SU-DHL-6 (cell line): Measurements from ENCODE around the gene ANKRD27.
"Not testable (repeated sequence)": the region's sequence is repeated elsewhere in the genome, so short reads cannot be mapped to it uniquely, and the experiment has no call there.

Experiments
- H2AFZ ChIP-seq: fragments of 200-600 bp; sonication (generic); 2 replicates; pipeline ENCODE4 v1.6.1; 2014; ENCODE audit warnings: low read depth, mild to moderate bottlenecking, moderate library complexity, mixed read lengths, antibody characterized with exemption, low read length; ENCODE audit not compliant: severe bottlenecking
- H3F3A ChIP-seq: fragments of 200-600 bp; shearing (Covaris generic); 2 replicates; pipeline ENCODE4 v1.6.0; 2016; ENCODE audit warnings: antibody characterized with exemption, mild to moderate bottlenecking; ENCODE audit not compliant: insufficient read depth
- H3K27ac ChIP-seq: fragments of 200-600 bp; sonication (generic); 2 replicates; pipeline ENCODE4 v1.5.1; 2016; ENCODE audit warnings: low read depth, mild to moderate bottlenecking, low read length, moderate library complexity, mixed read lengths
- H3K27me3 ChIP-seq: fragments of 200-600 bp; sonication (generic), shearing (Covaris generic); 2 replicates; pipeline ENCODE4 v1.6.0; 2014; ENCODE audit warnings: mild to moderate bottlenecking, low read length
- H3K36me3 ChIP-seq: fragments of 200-600 bp; sonication (generic); 2 replicates; pipeline ENCODE4 v1.6.1; 2014; ENCODE audit warnings: mild to moderate bottlenecking, low read length, mixed read lengths
- H3K4me2 ChIP-seq: fragments of 300-600, 200-600 bp; shearing (Covaris generic), sonication (generic); 2 replicates; pipeline ENCODE4 v1.6.0; 2014; ENCODE audit warnings: low read length, low read depth, mild to moderate bottlenecking; ENCODE audit not compliant: poor library complexity, severe bottlenecking
- H3K4me3 ChIP-seq: fragments of 200-600 bp; sonication (generic); 2 replicates; pipeline ENCODE4 v1.5.1; 2014; ENCODE audit warnings: antibody characterized with exemption, low read length, mild to moderate bottlenecking, mixed read lengths; ENCODE audit not compliant: insufficient read depth, poor library complexity, severe bottlenecking
- H3K79me2 ChIP-seq: fragments of 200-600 bp; sonication (generic); 2 replicates; pipeline ENCODE4 v1.6.1; 2014; ENCODE audit warnings: mild to moderate bottlenecking, low read length, moderate library complexity; ENCODE audit not compliant: insufficient read depth
- H3K9ac ChIP-seq: fragments of 200-600 bp; sonication (generic); 2 replicates; pipeline ENCODE4 v1.7.0; 2014; ENCODE audit warnings: mild to moderate bottlenecking, low read length
- H3K9me2 ChIP-seq: fragments of 200-600 bp; sonication (generic); replicated peaks from 2 replicates; pipeline ENCODE4 v1.6.1; 2014; ENCODE audit warnings: low read length; ENCODE audit not compliant: insufficient read depth
- H3K9me3 ChIP-seq: fragments of 200-600 bp; sonication (generic); 2 replicates; pipeline ENCODE4 v1.6.1; 2014; ENCODE audit warnings: low read length, mixed read lengths; ENCODE audit not compliant: insufficient read depth
- H4K20me1 ChIP-seq: fragments of 200-600 bp; sonication (generic); 2 replicates; pipeline ENCODE4 v1.6.1; 2014; ENCODE audit warnings: low read depth, mild to moderate bottlenecking, antibody characterized with exemption, low read length, moderate library complexity, mixed read lengths
- CTCF ChIP-seq: fragments of 200-600 bp; sonication (generic); IDR thresholded peaks from one replicate; pipeline ENCODE4 v1.5.1; 2017; ENCODE audit warnings: antibody characterized with exemption, mild to moderate bottlenecking, low read length, moderate library complexity; ENCODE audit not compliant: insufficient read depth, poor library complexity, severe bottlenecking
- EZH2phosphoT487 ChIP-seq: fragments of 200-600 bp; sonication (generic), shearing (Covaris generic); conservative IDR thresholded peaks from 2 replicates; pipeline ENCODE4 v1.6.1; 2018; ENCODE audit warnings: mild to moderate bottlenecking, antibody characterized with exemption, low read length, moderate library complexity, mixed read lengths

The ANKRD27 gene

DNA sequence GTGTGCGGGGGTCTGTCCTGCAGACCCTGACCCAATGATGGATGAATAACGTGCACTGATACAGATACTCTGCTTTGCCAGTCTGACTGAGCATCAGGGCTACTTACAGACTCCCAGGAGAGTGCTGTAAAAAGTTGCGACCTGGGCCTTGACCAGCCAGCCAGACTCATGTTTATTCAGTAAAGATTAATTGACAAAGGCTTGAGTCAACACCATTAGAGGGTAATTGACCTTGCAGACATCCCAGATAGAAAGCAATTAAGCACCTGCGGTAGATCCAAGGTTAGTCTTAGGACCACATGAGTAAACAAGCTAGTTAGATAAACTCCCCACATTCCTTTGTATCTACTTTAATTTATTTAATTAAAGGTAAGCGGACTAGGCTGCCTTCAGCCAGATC is 27.0 kb upstream of the ANKRD27 start:
- Histone ChIP-seq H3K27ac (no peak overlapping the region), H3K79me2 (peaks cover 28% of the 10 kb centered on the region), H4K20me1 (no peaks in the 10 kb centered on the region), H3K4me3 (no peak overlapping the region), H3K36me3 (peaks cover 27% of the 10 kb centered on the region), H3F3A (no peaks in the 10 kb centered on the region), H3K4me2 (no peak overlapping the region), H3K9me3 (peaks cover 5% of the 10 kb centered on the region; the same call in 1 of the 2 replicates), H3K27me3 (no peaks in the 10 kb centered on the region), H3K9ac (no peak overlapping the region), H3K9me2 (no peaks in the 10 kb centered on the region), H2AFZ (no peak overlapping the region)
- no peak for TF ChIP-seq CTCF
- TF ChIP-seq EZH2phosphoT487 = no peak

- not testable (repeated sequence) for H3K27me3 ChIP-seq, H3K27ac ChIP-seq, H3K9ac ChIP-seq, H4K20me1 ChIP-seq, H3K9me3 ChIP-seq, H3K9me2 ChIP-seq, H3K4me3 ChIP-seq, H3F3A ChIP-seq, H2AFZ ChIP-seq, H3K4me2 ChIP-seq
- H3K79me2 ChIP-seq = peaks cover 31% of the 10 kb centered on the region
- H3K36me3 ChIP-seq = peaks cover 27% of the 10 kb centered on the region
These were observed 25.1 kb upstream of the ANKRD27 start for GRCh38 chr19:32700129-32700528.

DNA sequence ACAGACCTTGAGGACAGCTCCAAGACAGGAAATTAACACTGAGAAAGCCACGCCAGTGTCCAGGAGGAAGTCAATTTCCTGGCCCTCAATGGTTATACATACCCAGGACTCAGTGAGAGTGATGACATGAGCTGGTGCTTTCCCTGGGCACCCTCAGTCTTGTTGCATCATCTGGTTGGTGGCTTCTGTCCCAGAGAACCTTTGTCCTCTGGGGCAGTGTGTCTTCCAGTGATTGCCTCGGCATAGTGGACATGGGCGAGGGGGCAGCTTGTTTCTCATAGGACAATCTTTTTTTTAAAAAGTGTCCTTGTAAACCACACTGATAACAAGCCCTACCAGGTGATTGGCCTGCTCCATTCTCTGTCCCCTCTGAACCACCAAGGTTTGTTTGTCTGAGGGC is 21.8 kb upstream of the ANKRD27 start:
- not testable (repeated sequence) for H3K9me2 ChIP-seq, H3K4me2 ChIP-seq, H3K27me3 ChIP-seq, H3K27ac ChIP-seq, H3K9me3 ChIP-seq, H3K9ac ChIP-seq, H3K4me3 ChIP-seq, H3K36me3 ChIP-seq, H3F3A ChIP-seq, H4K20me1 ChIP-seq, H2AFZ ChIP-seq
- peaks cover 40% of the 10 kb centered on the region for H3K79me2 ChIP-seq

DNA sequence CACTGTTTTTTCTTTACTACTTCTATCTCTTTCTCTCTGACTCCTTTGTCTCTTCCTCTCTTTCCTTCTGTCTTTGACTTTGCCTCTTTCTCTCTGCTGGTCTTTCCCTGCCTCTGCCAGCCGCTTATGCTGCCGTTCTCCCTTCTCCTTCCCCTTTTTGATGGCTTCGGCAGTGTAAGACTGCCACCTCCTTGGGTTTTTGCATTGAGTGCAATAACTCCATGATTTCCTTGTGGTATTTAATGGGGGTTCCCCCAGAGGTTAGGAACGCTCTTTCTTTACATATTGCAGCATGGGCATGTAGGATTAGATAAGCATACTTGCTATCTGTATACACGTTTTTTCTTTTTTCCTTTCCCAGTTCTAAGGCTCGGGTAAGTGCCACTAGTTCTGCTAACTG is 20.5 kb upstream of the ANKRD27 start:
- not testable (repeated sequence) for H3K4me3 ChIP-seq, H3K4me2 ChIP-seq, H3K27me3 ChIP-seq, H3K36me3 ChIP-seq, H2AFZ ChIP-seq, H3K27ac ChIP-seq, H3F3A ChIP-seq, H3K9ac ChIP-seq, H4K20me1 ChIP-seq, H3K9me2 ChIP-seq, H3K9me3 ChIP-seq
- peaks cover 38% of the 10 kb centered on the region for H3K79me2 ChIP-seq

DNA sequence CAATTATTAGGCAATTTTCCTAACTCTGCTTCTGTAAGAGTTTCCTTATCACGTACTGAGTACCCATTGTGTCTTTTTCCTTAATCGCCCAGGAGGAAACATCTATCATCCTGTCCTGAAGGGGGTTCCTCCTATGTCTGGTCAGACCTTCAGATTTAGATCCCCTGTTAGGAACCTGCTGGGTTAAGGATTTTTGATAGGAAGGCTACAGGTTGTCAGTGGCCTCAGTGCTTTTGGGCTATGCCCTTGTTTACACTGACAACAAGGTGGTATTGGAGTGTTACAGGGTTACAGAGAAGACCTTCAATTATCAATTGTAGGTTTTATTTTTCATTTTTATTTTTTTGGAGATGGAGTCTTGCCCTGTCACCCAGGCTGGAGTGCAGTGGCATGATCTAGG is 19.9 kb upstream of the ANKRD27 start:
- not testable (repeated sequence) for H3K4me3 ChIP-seq, H3K9me3 ChIP-seq, H3K36me3 ChIP-seq, H3K27me3 ChIP-seq, H3K9me2 ChIP-seq, H3K9ac ChIP-seq, H3K27ac ChIP-seq, H4K20me1 ChIP-seq, H3F3A ChIP-seq, H2AFZ ChIP-seq
- H3K79me2 ChIP-seq = peaks cover 38% of the 10 kb centered on the region
- peak overlapping the region; percentile 60 for H3K4me2 ChIP-seq

- not testable (repeated sequence) for H3K27me3 ChIP-seq, H4K20me1 ChIP-seq, H3K36me3 ChIP-seq, H3K9me2 ChIP-seq, H3F3A ChIP-seq, H2AFZ ChIP-seq, H3K27ac ChIP-seq, H3K9me3 ChIP-seq
- Histone ChIP-seq H3K79me2 (peaks cover 38% of the 10 kb centered on the region), H3K4me3 (peak overlapping the region; percentile 35), H3K9ac (0 out of 2 replicates have a peak overlapping the region, but pooled peaks have one; percentile 2), H3K4me2 (peak overlapping the region; percentile 60)
These were observed 19.3 kb upstream of the ANKRD27 start for GRCh38 chr19:32694316-32694715.

GRCh38 chr19:32693151-32694108 is 18.4 kb upstream of the ANKRD27 start:
- H3K9ac ChIP-seq = peak overlapping the region; percentile 78
- peaks cover 38% of the 10 kb centered on the region for H3K79me2 ChIP-seq
- peak overlapping the region; percentile 49 for H3K4me3 ChIP-seq
- not testable (repeated sequence) for H3K36me3 ChIP-seq, H3K9me3 ChIP-seq, H3K9me2 ChIP-seq, H3K27me3 ChIP-seq, H2AFZ ChIP-seq, H3K27ac ChIP-seq, H3F3A ChIP-seq, H4K20me1 ChIP-seq
- H3K4me2 ChIP-seq = peak overlapping the region; percentile 60
